Activated CD4-positive, alpha-beta T cell treated with anti-CD3 and anti-CD28 coated beads, Interleukin-2, amount 10 ng/mL, durations not matched to agents 7 days and 5 days (primary cell): Measurements from ENCODE around the gene FOXO6. TPM values are rescaled to one million over a fixed set of nuclear protein-coding genes. Genes with fewer than 3 reads are reported as not detected.
"Not testable (repeated sequence)": the region's sequence is repeated elsewhere in the genome, so short reads cannot be mapped to it uniquely, and the experiment has no call there.

ENCODE experiments used
- CTCF ChIA-PET: fragments of 350-600 bp; sonication (Branson Sonifier 250); formaldehyde crosslinking; loops from one replicate; lab custom pipeline; 2021; ENCODE audit warnings: antibody characterized with exemption; lab: Charles Lee
- POLR2A ChIA-PET: fragments of 350-600 bp; sonication (Branson Sonifier 250); formaldehyde crosslinking; loops from one replicate; lab custom pipeline; 2021; ENCODE audit warnings: antibody characterized with exemption; lab: Charles Lee
- DNase-seq: peaks from one replicate; pipeline ENCODE4 v3.0.0-alpha.2; 2020
- H3K27ac Mint-ChIP-seq: one replicate; pipeline ENCODE4 v1.8.0; 2021; ENCODE audit warnings: mild to moderate bottlenecking, moderate library complexity, mixed read lengths
- H3K27me3 Mint-ChIP-seq: one replicate; pipeline ENCODE4 v1.8.0; 2021; ENCODE audit warnings: mixed read lengths
- H3K36me3 Mint-ChIP-seq: one replicate; pipeline ENCODE4 v1.8.0; 2021; ENCODE audit warnings: low read depth, mixed read lengths
- H3K4me1 Mint-ChIP-seq: one replicate; pipeline ENCODE4 v1.8.0; 2021; ENCODE audit warnings: mixed read lengths
- H3K4me3 Mint-ChIP-seq: one replicate; pipeline ENCODE4 v1.8.0; 2021; ENCODE audit warnings: mild to moderate bottlenecking, moderate library complexity, mixed read lengths
- H3K9me3 Mint-ChIP-seq: one replicate; pipeline ENCODE4 v1.8.0; 2021; ENCODE audit warnings: mixed read lengths
- total RNA-seq, 2 experiments: library from RNA; stranded (reverse); gene quantifications; one replicate each; pipeline ENCODE4 v1.2.3, GENCODE V29; 2021

Gene FOXO6
- total RNA-seq, 2 experiments from 2014 or later: not detected

DNA sequence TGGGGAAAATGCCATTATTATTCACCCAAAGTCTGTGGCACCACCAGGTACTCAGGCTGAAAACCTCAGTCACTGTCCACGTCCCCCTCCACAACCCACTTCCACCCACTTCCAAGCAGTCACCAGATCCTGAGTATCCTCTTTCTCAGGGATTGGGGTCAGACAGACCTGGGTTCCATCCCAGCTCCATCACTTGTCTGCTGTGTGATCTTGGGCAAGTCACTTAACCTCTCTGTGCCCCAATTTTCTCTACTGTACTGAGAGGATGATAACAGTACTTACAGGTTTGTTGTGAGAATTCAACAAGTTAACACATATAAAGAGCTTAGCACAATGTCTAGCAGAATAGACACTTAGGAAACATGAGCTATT lies 29.7 kb upstream of the FOXO6 start:
- peaks cover 4% of the 10 kb centered on the region for H3K27me3 Mint-ChIP-seq
- peaks cover 6% of the 10 kb centered on the region for H3K4me1 Mint-ChIP-seq
- CTCF ChIA-PET: no interaction called here
- no peak for DNase-seq
- H3K27ac Mint-ChIP-seq: no peak overlapping the region
- H3K9me3 Mint-ChIP-seq: peaks cover 2% of the 10 kb centered on the region
- POLR2A ChIA-PET: no interaction called here
- H3K4me3 Mint-ChIP-seq: no peak overlapping the region
- no peaks in the 10 kb centered on the region for H3K36me3 Mint-ChIP-seq

DNA sequence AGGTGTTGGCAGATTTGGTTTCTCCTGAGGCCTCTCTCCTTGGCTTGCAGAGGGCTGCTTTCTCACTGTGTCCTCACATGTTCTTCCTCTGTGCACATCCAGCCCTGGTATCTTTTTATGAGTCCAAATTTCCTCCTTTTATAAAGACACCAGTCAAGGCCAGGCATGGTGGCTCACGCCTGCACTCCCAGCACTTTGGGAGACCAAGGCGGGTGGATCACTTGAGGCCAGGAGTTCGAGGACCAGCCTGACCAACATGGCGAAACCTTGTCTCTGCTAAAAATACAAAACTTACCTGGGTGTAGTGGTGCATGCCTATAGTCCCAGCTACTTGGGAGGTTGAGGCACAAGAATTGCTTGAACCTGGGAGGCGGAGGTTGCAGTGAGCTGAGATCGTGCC lies 29.1 kb upstream of the FOXO6 start:
- H3K4me1 Mint-ChIP-seq, H3K4me3 Mint-ChIP-seq, H3K27ac Mint-ChIP-seq, H3K9me3 Mint-ChIP-seq, H3K27me3 Mint-ChIP-seq, H3K36me3 Mint-ChIP-seq, POLR2A ChIA-PET, CTCF ChIA-PET, DNase-seq: not testable (repeated sequence)

DNA sequence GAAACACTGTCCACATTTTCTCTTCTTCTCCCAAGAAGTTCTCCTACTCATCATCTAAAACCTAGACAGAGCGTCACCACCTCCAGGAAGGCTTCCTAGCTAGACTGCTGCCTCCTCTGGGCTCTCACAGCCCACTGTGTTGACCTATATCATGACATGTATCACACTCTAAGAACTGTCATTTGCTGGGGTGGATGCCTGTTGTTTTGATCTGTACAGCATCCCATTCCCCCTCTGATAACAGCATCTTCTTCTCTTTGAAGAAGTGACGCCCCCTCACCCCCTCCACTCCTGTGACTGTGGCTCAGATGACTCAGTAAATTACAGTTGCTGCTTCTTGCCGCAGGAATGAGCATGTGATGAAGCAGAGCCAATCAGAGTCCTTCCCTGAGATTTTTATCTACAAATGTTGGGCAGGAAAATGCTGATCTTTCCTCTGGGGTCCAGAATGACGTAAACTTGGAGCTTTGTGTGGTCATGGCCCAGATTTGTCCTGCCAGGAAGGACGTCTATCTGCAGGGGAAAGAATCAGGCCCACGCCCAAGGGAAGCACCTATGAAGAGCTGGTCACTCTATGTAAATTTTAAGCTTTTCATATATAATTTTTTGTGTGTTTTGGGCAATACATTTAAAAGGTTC lies 28.0 kb upstream of the FOXO6 start:
- H3K27ac Mint-ChIP-seq: no peak overlapping the region
- no peaks in the 10 kb centered on the region for H3K36me3 Mint-ChIP-seq
- peaks cover 6% of the 10 kb centered on the region for H3K4me1 Mint-ChIP-seq
- no peak for DNase-seq
- peaks cover 2% of the 10 kb centered on the region for H3K9me3 Mint-ChIP-seq
- H3K4me3 Mint-ChIP-seq: no peak overlapping the region
- H3K27me3 Mint-ChIP-seq: peaks cover 17% of the 10 kb centered on the region
- POLR2A ChIA-PET: no interaction called here
- CTCF ChIA-PET: interaction anchor here (0.9 to 1.8 kb wide), 3 partner anchors 11 to 72 kb away, joined by 3 to 5 read pairs (median 4); partner anchors contain the start of gene FOXO6

DNA sequence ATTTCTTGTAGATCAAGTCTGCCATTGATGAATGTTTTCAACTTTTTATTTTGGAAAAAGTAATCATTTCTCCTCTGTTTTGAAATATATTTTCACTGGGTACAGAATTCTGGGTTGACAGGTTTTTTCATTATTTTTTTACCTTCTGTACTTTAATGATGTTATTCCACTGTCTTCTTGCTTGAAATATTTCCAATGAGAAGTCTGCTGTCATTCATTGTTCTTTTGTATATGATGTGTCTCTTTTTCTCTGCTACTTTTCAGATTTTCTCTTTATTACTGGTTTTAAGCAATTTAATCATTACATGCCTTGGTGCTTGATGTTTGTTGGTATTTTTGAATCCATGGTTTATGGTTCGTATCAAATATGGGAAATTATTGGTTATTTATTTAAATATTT lies 22.4 kb upstream of the FOXO6 start:
- H3K4me3 Mint-ChIP-seq: no peak overlapping the region

DNA sequence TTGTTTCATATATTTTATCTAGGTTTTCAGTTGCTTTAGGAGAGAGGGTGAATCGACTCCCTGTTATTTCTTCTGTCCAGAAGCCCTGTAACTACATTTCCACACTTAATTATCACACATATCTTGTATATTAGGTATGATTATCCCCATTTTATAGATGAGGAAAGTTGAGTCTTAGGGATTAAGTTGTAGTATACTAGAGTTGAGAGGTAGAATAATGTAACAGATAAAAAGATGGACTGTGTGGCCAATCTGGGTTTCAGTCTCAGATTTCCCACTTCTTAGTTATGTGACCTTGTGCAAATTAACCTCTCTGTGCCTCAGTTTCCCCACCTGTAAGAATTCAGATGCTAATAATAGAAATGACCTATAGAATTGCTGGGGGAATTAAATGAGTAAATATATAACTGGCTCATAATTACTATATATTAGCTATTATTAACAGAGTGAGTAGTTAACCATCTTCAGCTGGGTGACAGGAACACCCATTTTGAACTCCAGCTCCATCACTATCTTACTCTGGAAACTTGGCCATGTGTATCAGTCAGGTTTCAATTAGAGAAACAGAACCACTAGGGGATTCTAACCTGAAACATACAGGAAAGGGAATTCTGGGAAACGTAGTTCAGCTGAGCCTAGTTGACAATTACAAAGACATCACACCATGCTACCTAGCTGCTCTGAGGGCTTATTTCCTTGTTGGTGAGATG lies 20.4 kb upstream of the FOXO6 start:
- no peak overlapping the region for H3K4me3 Mint-ChIP-seq
- peaks cover 11% of the 10 kb centered on the region for H3K4me1 Mint-ChIP-seq
- DNase-seq: no peak
- H3K9me3 Mint-ChIP-seq: peaks cover 4% of the 10 kb centered on the region
- peaks cover 28% of the 10 kb centered on the region for H3K27me3 Mint-ChIP-seq
- H3K36me3 Mint-ChIP-seq: no peaks in the 10 kb centered on the region
- CTCF ChIA-PET: no interaction called here
- no peak overlapping the region for H3K27ac Mint-ChIP-seq
- POLR2A ChIA-PET: no interaction called here

More for the DNA sequence above, 22.4 kb upstream of the FOXO6 start:
- DNase-seq: no peak
- H3K9me3 Mint-ChIP-seq: peaks cover 4% of the 10 kb centered on the region
- POLR2A ChIA-PET: no interaction called here
- H3K4me1 Mint-ChIP-seq: peaks cover under 1% of the 10 kb centered on the region
- no peaks in the 10 kb centered on the region for H3K36me3 Mint-ChIP-seq
- no peak overlapping the region for H3K27ac Mint-ChIP-seq
- CTCF ChIA-PET: no interaction called here
- H3K27me3 Mint-ChIP-seq: peaks cover 28% of the 10 kb centered on the region

DNA sequence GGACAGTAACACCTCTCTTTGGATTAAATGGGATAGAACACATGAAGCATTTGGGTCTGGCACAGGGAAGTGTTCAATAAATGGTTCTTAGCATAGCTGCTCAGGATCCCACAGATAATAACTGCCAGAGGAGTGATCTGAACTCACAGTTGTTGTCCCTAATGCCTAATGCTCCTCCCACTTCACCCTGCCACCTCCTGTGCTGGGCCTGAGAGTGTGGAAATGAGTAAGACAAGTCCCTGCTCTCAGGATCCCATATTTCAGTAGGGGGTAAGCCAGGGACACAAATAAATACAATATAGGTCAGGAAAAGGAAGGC lies 19.9 kb upstream of the FOXO6 start:
- Mint-ChIP-seq H3K27me3 (peaks cover 26% of the 10 kb centered on the region), H3K27ac (no peak overlapping the region), H3K36me3 (no peaks in the 10 kb centered on the region), H3K4me1 (peaks cover 11% of the 10 kb centered on the region), H3K9me3 (peaks cover 4% of the 10 kb centered on the region), H3K4me3 (no peak overlapping the region)
- CTCF ChIA-PET: no interaction called here
- no peak for DNase-seq
- POLR2A ChIA-PET: no interaction called here

DNA sequence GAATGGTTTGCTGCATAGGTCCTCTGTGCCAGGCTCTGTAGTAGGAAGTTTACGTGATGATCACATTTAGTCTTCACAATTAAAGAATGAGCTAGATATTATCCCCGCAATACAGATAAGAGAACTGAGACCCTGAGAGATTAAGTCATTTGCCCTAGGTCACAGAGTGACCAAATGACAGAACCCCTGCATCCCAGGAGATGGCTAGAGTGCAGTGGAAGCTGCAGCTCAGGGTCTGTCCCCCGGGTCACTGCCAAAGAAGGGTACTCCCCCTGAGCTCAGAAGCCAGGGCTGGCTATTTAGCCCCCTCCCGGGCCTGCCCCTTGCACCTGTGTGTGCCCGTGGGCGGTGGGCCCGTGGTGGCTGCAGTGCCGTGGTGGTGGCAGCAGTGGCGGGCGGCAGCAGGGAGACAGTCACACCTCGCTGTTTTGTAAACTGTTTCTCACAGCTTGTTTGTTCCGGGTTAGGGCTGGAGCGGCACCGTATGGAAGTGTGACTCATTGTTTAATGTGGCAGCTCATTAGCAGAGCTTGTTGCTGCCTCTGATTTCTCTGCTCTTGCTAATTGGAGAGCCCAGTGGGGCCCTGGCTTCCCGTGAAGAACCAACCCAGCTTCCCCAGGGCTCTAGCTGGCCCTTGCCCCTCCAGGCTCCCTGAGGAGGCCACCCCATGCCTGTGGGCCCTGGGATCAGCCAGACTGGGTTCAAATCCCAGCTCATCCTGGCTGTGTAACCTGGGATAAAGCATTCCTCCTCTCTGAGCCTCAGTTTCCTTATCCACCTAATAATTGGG lies 19.3 kb upstream of the FOXO6 start:
- ChIA-PET CTCF (interaction anchor here (1.1 kb wide), 1 partner anchor 20 kb away, joined by 3 read pairs; no protein-coding TSS in a partner anchor), POLR2A (no interaction called here)
- Mint-ChIP-seq H3K4me1 (peaks cover 11% of the 10 kb centered on the region), H3K4me3 (no peak overlapping the region), H3K27me3 (peaks cover 23% of the 10 kb centered on the region), H3K9me3 (peaks cover 4% of the 10 kb centered on the region), H3K27ac (no peak overlapping the region), H3K36me3 (no peaks in the 10 kb centered on the region)
- DNase-seq: no peak

DNA sequence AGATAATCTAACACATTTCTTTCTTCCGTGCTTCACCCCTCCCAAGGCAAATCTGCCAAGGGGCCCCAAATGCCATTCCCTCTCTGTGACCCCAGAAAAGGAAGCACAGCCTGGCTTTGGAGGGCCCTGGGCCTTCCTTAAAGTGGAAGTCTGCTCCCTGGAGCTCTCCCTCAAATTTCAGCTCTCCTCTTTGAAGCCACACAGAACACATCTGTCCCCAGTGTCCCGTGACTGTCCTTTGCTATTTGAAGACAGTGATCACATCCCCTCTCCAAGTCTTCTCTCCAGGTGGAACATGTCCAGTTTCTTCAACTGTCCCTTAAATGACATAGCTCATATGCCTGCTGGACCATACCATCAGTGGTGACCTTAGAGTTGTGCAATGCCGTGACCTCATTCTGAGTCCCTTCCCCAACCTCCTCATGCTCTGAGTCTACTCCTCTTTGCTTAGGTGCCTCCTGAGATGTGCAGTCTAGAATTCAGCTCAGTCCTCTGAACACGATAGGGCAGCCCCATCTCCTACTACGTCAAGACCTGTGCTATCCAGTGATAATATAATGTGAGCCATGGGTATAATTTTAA lies 18.4 kb upstream of the FOXO6 start:
- CTCF ChIA-PET: interaction anchor here (1.1 to 1.2 kb wide), 2 partner anchors 20 to 90 kb away, joined by 3 read pairs; no protein-coding TSS in a partner anchor
- POLR2A ChIA-PET: no interaction called here
- H3K27ac Mint-ChIP-seq: no peak overlapping the region

DNA sequence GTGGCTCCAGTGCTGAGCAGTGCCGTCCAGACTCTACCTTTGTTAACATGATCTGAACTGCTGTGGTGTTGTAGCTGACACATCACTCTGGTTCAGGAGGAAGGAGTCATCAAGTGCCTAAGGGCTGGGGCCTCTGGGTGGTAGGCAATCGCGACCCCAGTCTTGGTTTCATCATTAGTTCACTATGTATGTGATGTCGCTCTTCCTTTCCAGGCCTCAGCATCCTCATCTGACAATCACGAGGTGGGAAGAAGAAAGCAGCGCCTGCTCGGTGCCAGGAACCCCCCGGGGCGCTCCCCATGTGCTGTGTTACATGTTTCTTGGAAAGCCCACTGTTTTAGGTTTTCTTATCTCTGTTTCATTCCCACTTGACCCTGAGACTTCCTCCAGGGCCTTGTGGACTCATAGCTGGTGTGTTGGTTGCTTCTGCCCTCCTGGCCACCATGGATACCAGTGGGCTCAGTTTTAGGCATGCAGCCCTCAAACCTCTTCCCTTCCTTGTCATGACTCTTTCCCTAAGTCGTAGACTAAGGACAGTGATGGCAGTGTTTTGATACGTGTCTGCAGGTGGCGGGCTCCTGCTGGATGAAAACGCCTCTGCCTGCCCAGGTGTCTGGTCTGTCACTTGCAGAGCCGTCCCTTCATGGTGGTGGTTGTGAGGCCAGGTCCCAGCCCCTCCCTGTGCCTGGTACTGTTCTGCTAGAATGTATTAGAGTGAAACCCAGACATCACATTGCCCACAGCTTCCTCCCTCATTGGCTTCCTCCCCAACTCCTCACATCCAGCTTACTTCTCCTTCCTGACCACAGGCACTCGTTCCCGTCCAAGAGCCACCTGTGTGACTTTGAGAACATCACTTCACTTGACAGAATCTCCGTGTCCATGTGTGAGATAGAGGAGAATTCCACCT lies 17.2 kb upstream of the FOXO6 start:
- POLR2A ChIA-PET: no interaction called here
- CTCF ChIA-PET: interaction anchor here (0.6 to 0.7 kb wide), 2 partner anchors 54 to 661 kb away, joined by 4 to 5 read pairs; no protein-coding TSS in a partner anchor
- no peaks in the 10 kb centered on the region for H3K36me3 Mint-ChIP-seq
- peaks cover 5% of the 10 kb centered on the region for H3K27me3 Mint-ChIP-seq
- no peak overlapping the region for H3K4me3 Mint-ChIP-seq
- H3K27ac Mint-ChIP-seq: no peak overlapping the region
- peaks cover 11% of the 10 kb centered on the region for H3K4me1 Mint-ChIP-seq
- no peak for DNase-seq
- no peaks in the 10 kb centered on the region for H3K9me3 Mint-ChIP-seq

More for the DNA sequence above, 18.4 kb upstream of the FOXO6 start:
- Mint-ChIP-seq H3K36me3 (no peaks in the 10 kb centered on the region), H3K4me3 (no peak overlapping the region), H3K27me3 (peaks cover 15% of the 10 kb centered on the region), H3K4me1 (peaks cover 11% of the 10 kb centered on the region), H3K9me3 (peaks cover 4% of the 10 kb centered on the region)
- no peak for DNase-seq

DNA sequence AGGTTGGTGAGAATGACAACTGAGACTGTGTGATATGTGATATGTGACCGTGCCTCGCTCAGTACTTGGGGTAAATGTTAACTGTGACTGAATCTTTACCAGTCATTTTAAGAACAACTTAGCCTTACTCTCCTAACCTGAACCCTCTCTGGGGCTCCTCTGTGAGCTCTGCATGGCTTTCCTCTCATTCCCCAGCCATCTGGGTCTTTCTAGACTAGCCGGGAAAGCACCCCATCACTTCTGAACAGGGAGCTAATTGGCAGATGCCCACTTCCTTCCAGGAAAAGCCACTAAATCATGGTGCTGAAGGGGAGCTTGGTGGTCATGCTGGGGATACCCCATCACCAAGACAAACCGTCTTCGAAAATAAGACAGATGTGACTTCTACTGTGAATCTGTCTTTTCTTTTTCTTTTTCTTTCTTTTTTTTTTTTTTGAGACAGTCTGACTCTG lies 16.5 kb upstream of the FOXO6 start:
- peaks cover 2% of the 10 kb centered on the region for H3K27me3 Mint-ChIP-seq
- no peaks in the 10 kb centered on the region for H3K9me3 Mint-ChIP-seq
- H3K27ac Mint-ChIP-seq: no peak overlapping the region
- H3K4me1 Mint-ChIP-seq: peaks cover 11% of the 10 kb centered on the region
- no peaks in the 10 kb centered on the region for H3K36me3 Mint-ChIP-seq
- no peak overlapping the region for H3K4me3 Mint-ChIP-seq
- POLR2A ChIA-PET: no interaction called here
- no peak for DNase-seq
- CTCF ChIA-PET: interaction anchor here (0.6 to 0.7 kb wide), 2 partner anchors 55 to 660 kb away, joined by 4 to 5 read pairs; no protein-coding TSS in a partner anchor

DNA sequence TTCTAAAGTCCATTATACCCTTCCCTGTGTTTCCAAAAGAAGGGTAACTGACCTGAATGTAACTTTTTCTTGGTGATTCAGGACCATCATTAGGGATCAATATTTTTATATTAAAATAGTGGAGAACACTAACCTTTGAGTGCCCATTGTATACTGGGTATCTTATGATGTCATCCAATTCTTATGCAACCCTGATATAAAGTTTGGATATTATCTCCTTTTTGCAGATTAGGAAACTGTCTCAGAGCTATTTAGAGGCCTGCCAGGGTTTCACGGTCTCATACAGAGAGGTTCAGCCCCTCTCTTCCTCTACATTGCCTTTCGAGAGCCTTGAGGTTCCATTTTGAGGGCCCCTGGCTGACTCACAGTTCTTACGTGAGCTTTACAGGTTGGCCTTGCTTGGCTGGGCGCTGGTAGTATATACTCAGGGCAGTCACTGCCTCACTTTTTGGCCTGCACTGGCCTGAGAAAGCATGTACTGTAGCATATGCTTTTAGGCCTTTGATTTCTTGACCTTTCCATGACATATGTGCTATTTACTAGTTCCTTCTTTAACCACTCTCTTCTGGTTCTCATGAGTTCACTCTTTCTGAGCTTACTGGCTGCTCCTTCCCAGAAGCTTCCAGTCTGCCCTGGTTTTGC lies 15.7 kb upstream of the FOXO6 start:
- no peak overlapping the region for H3K4me3 Mint-ChIP-seq
- H3K4me1 Mint-ChIP-seq: peaks cover 11% of the 10 kb centered on the region
- no peaks in the 10 kb centered on the region for H3K27me3 Mint-ChIP-seq
- no peaks in the 10 kb centered on the region for H3K36me3 Mint-ChIP-seq
- H3K9me3 Mint-ChIP-seq: no peaks in the 10 kb centered on the region
- DNase-seq: no peak
- ChIA-PET CTCF (no interaction called here), POLR2A (no interaction called here)
- no peak overlapping the region for H3K27ac Mint-ChIP-seq
